Measurements from ENCODE around the gene DDI1. TPM values are rescaled to one million over a fixed set of nuclear protein-coding genes. Genes with fewer than 3 reads are reported as not detected.

Gene DDI1
- total RNA-seq, 4 donors from 2014 or later = 0.12 TPM; not detected in 3

- no peak for ATAC-seq
- no peak for TF ChIP-seq POLR2A (IDR thresholded peaks at IDR 0.05)
- TF ChIP-seq POLR2AphosphoS5 (IDR thresholded peaks at IDR 0.05) = no peak
- no peak for TF ChIP-seq EP300 (IDR thresholded peaks at IDR 0.05)
- TF ChIP-seq, protein P1, sequence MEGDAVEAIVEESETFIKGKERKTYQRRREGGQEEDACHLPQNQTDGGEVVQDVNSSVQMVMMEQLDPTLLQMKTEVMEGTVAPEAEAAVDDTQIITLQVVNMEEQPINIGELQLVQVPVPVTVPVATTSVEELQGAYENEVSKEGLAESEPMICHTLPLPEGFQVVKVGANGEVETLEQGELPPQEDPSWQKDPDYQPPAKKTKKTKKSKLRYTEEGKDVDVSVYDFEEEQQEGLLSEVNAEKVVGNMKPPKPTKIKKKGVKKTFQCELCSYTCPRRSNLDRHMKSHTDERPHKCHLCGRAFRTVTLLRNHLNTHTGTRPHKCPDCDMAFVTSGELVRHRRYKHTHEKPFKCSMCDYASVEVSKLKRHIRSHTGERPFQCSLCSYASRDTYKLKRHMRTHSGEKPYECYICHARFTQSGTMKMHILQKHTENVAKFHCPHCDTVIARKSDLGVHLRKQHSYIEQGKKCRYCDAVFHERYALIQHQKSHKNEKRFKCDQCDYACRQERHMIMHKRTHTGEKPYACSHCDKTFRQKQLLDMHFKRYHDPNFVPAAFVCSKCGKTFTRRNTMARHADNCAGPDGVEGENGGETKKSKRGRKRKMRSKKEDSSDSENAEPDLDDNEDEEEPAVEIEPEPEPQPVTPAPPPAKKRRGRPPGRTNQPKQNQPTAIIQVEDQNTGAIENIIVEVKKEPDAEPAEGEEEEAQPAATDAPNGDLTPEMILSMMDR (IDR thresholded peaks at IDR 0.05) = no peak
- Histone ChIP-seq H3K27ac (peak overlapping the region in 1 of 4 donors; percentile 1), H3K27me3 (no peaks in the 10 kb centered on the region), H3K36me3 (no peaks in the 10 kb centered on the region), H3K9me3 (no peaks in the 10 kb centered on the region), H3K4me3 (no peak overlapping the region), H3K4me1 (peaks cover 0 to 19% (median 0%) of the 10 kb centered on the region in 3 donors)
- WGBS, 2 donors (ENCODE audit: low coverage in 1 of 2) = 45 to 47% methylated on average over 1 of the region's 1 CpG
These were observed 42.3 kb upstream of the DDI1 start for GRCh38 chr11:103994094-103994493.

DNA sequence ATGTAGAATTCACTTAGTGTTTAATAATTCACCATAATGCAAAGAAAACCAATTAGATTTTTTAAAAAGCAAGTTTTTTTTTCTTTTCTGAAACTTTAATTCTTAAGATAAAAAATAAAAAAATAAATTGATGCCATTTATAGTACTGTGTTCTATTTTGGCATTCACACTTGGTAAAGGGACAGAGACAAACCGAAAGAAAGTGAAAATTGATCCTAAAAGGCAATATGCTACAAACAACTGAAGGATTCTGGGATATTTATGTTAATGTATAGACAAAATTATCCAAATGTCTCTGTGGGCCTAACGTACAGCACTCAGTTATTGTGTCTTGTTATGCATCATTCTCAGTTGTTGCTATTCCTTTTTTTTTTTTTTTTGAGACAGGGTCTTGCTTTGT is 41.9 kb upstream of the DDI1 start:
- Histone ChIP-seq H3K27ac (no peak overlapping the region), H3K9me3 (no peaks in the 10 kb centered on the region), H3K4me3 (no peak overlapping the region), H3K36me3 (no peaks in the 10 kb centered on the region), H3K27me3 (no peaks in the 10 kb centered on the region), H3K4me1 (peaks cover 0 to 19% (median 0%) of the 10 kb centered on the region in 3 donors)
- TF ChIP-seq, protein P1 (IDR thresholded peaks at IDR 0.05) = no peak
- TF ChIP-seq EP300 (IDR thresholded peaks at IDR 0.05) = no peak
- no peak for ATAC-seq
- 45 to 63% methylated on average over 2 of the region's 2 CpGs for WGBS, 2 donors (ENCODE audit: low coverage in 1 of 2)

- no peak overlapping the region for H3K4me3 ChIP-seq
- WGBS, 2 donors (ENCODE audit: low coverage in 1 of 2) = 95 to 98% methylated on average over 4 of the region's 4 CpGs
- TF ChIP-seq POLR2AphosphoS5 (IDR thresholded peaks at IDR 0.05) (no peak), EP300 (IDR thresholded peaks at IDR 0.05) (no peak), POLR2A (IDR thresholded peaks at IDR 0.05) (no peak)
- TF ChIP-seq, protein P1 (IDR thresholded peaks at IDR 0.05) = no peak
These were observed 40.5 kb upstream of the DDI1 start for GRCh38 chr11:103995896-103996295.

DNA sequence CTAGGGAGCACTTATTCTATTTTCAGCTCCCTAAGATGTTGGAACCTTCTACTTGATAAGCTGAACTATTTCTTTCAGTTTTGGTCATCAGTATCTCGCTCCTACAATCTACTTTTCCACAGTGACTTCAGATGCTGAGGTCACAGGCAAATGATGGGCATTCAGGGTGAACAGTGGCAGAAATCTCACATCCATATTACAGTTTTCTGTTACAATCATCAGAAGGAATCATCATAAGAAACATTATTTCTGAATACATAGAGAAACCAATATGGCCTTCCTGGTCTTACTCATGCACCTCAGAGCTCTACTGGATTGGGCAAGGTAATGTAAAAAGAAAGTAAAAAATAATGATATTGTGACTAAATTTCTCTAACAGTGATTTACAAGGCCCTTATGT is 39.4 kb upstream of the DDI1 start:
- 90% methylated on average over 1 of the region's 1 CpG; no CpG with 5 or more reads in 1 of the 2 donors for WGBS, 2 donors (ENCODE audit: low coverage in 1 of 2)
- Histone ChIP-seq H3K27me3 (no peaks in the 10 kb centered on the region), H3K9me3 (no peaks in the 10 kb centered on the region), H3K4me3 (no peak overlapping the region), H3K36me3 (no peaks in the 10 kb centered on the region), H3K4me1 (peaks cover 0 to 19% (median 0%) of the 10 kb centered on the region in 3 donors), H3K27ac (no peak overlapping the region)
- no peak for ATAC-seq
- no peak for TF ChIP-seq POLR2A (IDR thresholded peaks at IDR 0.05)
- TF ChIP-seq POLR2AphosphoS5 (IDR thresholded peaks at IDR 0.05) = no peak
- TF ChIP-seq EP300 (IDR thresholded peaks at IDR 0.05) = no peak

More at GRCh38 chr11:103995896-103996295, 40.5 kb upstream of the DDI1 start:
- H3K27me3 ChIP-seq = no peaks in the 10 kb centered on the region
- H3K27ac ChIP-seq = no peak overlapping the region
- peaks cover 0 to 19% (median 0%) of the 10 kb centered on the region in 3 donors for H3K4me1 ChIP-seq
- H3K36me3 ChIP-seq = no peaks in the 10 kb centered on the region
- H3K9me3 ChIP-seq = no peaks in the 10 kb centered on the region
- no peak for ATAC-seq

- TF ChIP-seq POLR2A (IDR thresholded peaks at IDR 0.05) (no peak), EP300 (IDR thresholded peaks at IDR 0.05) (no peak), POLR2AphosphoS5 (IDR thresholded peaks at IDR 0.05) (no peak)
- TF ChIP-seq, protein P1 (IDR thresholded peaks at IDR 0.05) = no peak
- no peak overlapping the region for H3K27ac ChIP-seq
- no peak for ATAC-seq
- H3K4me3 ChIP-seq = no peak overlapping the region
- H3K4me1 ChIP-seq = peaks cover 0 to 16% (median 0%) of the 10 kb centered on the region in 3 donors
- H3K36me3 ChIP-seq = no peaks in the 10 kb centered on the region
- H3K27me3 ChIP-seq = no peaks in the 10 kb centered on the region
- 83 to 92% methylated on average over 4 to 5 of the region's 5 CpGs for WGBS, 2 donors (ENCODE audit: low coverage in 1 of 2)
- no peaks in the 10 kb centered on the region for H3K9me3 ChIP-seq
These were observed 37.5 kb upstream of the DDI1 start for GRCh38 chr11:103998826-103999508.

Measured in gastroesophageal sphincter (tissue), 4 donors.